HepG2 (cell line): Measurements from ENCODE around the gene SLC9A5.

Source experiments
- MEF2D ChIP-seq: sonication (generic); formaldehyde crosslinking; IDR thresholded peaks from 2 replicates; pipeline ENCODE4 v1.5.1; 2020; ENCODE audit warnings: mild to moderate bottlenecking, missing genetic modification reagents
- STAT5B ChIP-seq: sonication (generic); formaldehyde crosslinking; IDR thresholded peaks from 2 replicates; pipeline ENCODE4 v1.4.0; 2020; ENCODE audit warnings: missing genetic modification reagents
- ZNF552 ChIP-seq: sonication (generic); formaldehyde crosslinking; IDR thresholded peaks from 2 replicates; pipeline ENCODE4 v1.9.0; 2022; ENCODE audit warnings: missing genetic modification reagents, mild to moderate bottlenecking, borderline replicate concordance

GRCh38 chr16:67243481-67243880 lies 5.3 kb upstream of the SLC9A5 start:
- TF ChIP-seq MEF2D (CRISPR knock-in tag) = no peak
- TF ChIP-seq STAT5B (CRISPR knock-in tag) = no peak
- no peak for TF ChIP-seq ZNF552 (CRISPR knock-in tag)
